DMS114 treated with DMSO at 0.1 percent for 48 hours (cell line): Measurements from ENCODE around the gene PSMA3.

Source experiments
- DNase-seq: peaks from one replicate; lab custom pipeline; 2025; ENCODE audit not compliant: unreplicated experiment; lab: John Stamatoyannopoulos, UW

The PSMA3 gene

GRCh38 chr14:58298477-58299400, 54.1 kb downstream of the PSMA3 start, which contains the start of gene ARID4A:
ARID4A (plus strand) TSS chr14:58298555; CDS start chr14:58299855, 1,300 bp downstream.
- DNase-seq: no peak

DNA sequence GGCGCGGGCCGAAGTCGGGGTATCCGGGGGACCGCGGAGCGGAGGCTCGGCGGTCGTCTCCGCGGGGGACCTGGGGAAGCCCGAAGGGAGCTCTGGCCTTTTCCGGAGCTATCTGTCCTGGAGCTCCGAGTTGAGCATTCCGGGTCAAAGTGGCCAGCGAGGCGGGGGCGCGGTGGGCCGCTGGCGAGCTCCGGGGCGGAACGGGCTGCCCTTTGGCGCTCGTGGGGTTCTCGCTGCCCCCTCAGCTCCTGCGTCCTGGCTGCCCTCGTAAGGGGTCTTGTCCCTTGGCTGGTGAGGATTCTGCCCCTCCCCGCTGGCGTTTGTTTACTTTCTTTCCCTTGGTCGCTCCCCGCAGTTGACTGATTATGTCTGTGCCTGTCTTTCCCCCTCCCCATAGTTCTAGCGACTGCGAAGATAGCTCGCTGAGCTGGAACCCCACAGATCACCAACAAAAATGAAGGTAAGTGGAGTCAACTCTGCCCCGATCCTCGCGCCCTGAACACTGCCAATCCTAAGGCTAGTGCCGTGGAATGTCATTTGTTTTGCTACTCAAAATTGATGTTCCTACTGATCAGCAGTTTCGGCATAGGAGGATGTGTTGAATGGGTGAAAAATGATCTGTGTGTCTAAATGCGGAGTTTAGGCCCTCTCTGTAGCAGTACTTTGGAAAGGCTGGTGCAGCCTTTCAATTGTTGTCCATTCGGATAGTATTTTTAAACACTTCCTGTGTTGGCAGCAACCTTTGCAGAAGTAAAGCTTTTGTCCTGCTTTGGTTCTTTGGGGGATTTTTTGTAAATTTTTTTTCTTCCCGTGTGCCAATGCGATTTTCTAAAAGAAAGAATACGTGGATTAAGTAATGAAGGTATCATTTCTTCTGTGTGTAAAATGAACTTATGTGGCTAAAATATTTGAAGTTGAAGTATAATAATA, 55.0 kb downstream of the PSMA3 start:
- DNase-seq: no peak

DNA sequence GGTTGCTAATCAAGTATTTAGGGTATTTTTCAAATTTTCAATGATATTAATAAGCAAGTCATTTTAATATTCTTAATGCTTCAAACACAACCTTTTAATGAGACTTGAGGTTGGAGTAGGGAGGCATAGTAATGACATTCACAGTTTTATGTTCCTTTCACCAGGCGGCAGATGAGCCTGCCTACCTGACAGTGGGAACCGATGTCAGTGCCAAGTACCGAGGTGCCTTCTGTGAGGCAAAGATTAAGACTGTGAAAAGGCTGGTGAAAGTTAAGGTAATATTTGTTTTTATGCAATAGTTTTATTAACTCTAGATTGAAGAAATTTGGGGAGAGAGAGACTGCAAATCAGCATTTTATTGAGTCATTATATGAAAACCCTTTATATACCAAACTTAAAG, 56.8 kb downstream of the PSMA3 start:
- DNase-seq: no peak

DNA sequence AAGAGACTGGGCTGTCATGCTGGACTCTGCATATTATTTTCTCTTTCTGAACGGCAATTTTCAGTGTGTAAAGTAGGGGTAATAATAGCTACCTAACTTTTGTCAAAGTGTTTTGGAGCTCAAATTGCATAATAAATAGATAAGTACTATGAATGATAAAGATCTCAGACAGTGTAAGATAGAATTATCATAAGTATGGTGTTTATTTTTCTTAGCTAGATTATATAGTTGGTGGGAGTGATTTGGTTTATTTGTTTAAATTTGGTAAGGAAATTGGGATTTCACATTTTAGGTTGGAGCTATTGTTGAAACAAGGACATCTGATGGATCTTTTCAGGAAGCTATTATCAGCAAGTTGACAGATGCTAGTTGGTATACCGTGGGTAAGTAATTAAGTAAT, 61.1 kb downstream of the PSMA3 start:
- DNase-seq: no peak

- DNase-seq: no peak
Observed at GRCh38 chr14:58307597-58308316, 63.1 kb downstream of the PSMA3 start.

GRCh38 chr14:58309086-58309485, 64.4 kb downstream of the PSMA3 start:
- DNase-seq: no peak

- DNase-seq: no peak
Observed at GRCh38 chr14:58313699-58314098, 69.1 kb downstream of the PSMA3 start.

GRCh38 chr14:58315606-58316005, 71.0 kb downstream of the PSMA3 start:
- no peak for DNase-seq
